Sigmoid colon (tissue), 4 donors: Measurements from ENCODE around the gene GRB14.

Experiments used
- EP300 ChIP-seq, 4 donors: sonication (generic); formaldehyde crosslinking; IDR thresholded peaks; one replicate each; pipeline ENCODE4 v1.6.1; 2017; ENCODE audit warnings: antibody characterized with exemption in 4 of 4
- POLR2A ChIP-seq, 2 donors: fragments of 450-650 bp; IDR thresholded peaks; one replicate each; pipeline ENCODE4 v1.6.1; 2016; ENCODE audit warnings: antibody characterized with exemption in 2 of 2, mild to moderate bottlenecking in 2 of 2, moderate library complexity in 2 of 2
- POLR2AphosphoS5 ChIP-seq, 4 donors: sonication (generic); formaldehyde crosslinking; IDR thresholded peaks; one replicate each; pipeline ENCODE4 v1.6.1; 2017; ENCODE audit warnings: antibody characterized with exemption in 4 of 4
- TF ChIP-seq, protein P1 (sequence below), 4 experiments: fragments of 450-650 bp in 3 of 4; fragments of 200-600 bp in 1 of 4; IDR thresholded peaks; one replicate each; pipeline ENCODE4 v1.5.1; 2016 to 2019; ENCODE audit warnings: antibody characterized with exemption in 4 of 4, mild to moderate bottlenecking in 3 of 4, moderate library complexity in 2 of 4

DNA sequence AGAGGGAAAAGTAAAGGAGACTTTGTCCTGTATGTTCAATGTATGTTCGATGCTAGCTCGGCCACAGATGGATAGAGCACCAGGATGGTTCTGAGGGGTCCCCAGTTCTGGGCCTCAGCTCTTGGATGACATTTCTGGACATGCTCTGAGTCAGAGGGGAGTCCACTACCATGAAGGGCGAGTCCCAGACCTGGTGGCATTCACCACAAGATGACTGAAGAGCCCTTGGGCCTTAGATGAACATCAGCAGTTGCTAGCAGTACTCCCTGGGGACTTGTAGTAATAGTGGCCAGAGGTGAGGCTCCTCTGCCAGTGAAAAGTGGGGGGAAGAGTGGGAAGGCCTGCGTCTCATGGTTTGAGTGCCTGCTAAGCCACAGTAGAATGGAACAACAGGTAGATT, 109.5 kb downstream of the GRB14 start:
- TF ChIP-seq, protein P1, sequence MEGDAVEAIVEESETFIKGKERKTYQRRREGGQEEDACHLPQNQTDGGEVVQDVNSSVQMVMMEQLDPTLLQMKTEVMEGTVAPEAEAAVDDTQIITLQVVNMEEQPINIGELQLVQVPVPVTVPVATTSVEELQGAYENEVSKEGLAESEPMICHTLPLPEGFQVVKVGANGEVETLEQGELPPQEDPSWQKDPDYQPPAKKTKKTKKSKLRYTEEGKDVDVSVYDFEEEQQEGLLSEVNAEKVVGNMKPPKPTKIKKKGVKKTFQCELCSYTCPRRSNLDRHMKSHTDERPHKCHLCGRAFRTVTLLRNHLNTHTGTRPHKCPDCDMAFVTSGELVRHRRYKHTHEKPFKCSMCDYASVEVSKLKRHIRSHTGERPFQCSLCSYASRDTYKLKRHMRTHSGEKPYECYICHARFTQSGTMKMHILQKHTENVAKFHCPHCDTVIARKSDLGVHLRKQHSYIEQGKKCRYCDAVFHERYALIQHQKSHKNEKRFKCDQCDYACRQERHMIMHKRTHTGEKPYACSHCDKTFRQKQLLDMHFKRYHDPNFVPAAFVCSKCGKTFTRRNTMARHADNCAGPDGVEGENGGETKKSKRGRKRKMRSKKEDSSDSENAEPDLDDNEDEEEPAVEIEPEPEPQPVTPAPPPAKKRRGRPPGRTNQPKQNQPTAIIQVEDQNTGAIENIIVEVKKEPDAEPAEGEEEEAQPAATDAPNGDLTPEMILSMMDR (IDR thresholded peaks at IDR 0.05), result no peak
- TF ChIP-seq EP300 (IDR thresholded peaks at IDR 0.05) (no peak), POLR2A (IDR thresholded peaks at IDR 0.05) (no peak), POLR2AphosphoS5 (IDR thresholded peaks at IDR 0.05) (no peak)
